Uterus (tissue), 2 donors: Measurements from ENCODE around the gene SYTL5.

Experiments used
- CTCF ChIP-seq, 4 experiments: fragments of 200-600 bp in 2 of 4; fragments of 450-650 bp in 2 of 4; sonication (generic) in 2 of 4; IDR thresholded peaks; one replicate each; pipeline ENCODE4 v1.5.1; 2016 to 2019; ENCODE audit warnings: antibody characterized with exemption in 4 of 4, mild to moderate bottlenecking in 2 of 4, moderate library complexity in 1 of 4
- POLR2A ChIP-seq, 2 donors: fragments of 450-650 bp; IDR thresholded peaks; one replicate each; pipeline ENCODE4 v1.6.1; 2016; ENCODE audit warnings: antibody characterized with exemption in 2 of 2, mild to moderate bottlenecking in 1 of 2, moderate library complexity in 1 of 2

- TF ChIP-seq CTCF (IDR thresholded peaks at IDR 0.05): no peak
- no peak for TF ChIP-seq POLR2A (IDR thresholded peaks at IDR 0.05)
Observed at GRCh38 chrX:38048886-38049285, 42.5 kb downstream of the SYTL5 start.
